T-helper 2 cell treated with Interferon-gamma antibody and Interleukin-4, amounts not matched to agents 100 ng/mL and 5 ng/mL, for 36 hours (primary cell): ENCODE data around the gene ORM1. TPM values are rescaled to one million over a fixed set of nuclear protein-coding genes. Genes with fewer than 3 reads are reported as not detected.

Experiments used
- intact Hi-C: fragments of 100-400 bp; cut with micrococcal nuclease; formaldehyde crosslinking; loops from one replicate; pipeline ENCODE4 v1.15.1; 2023
- total RNA-seq: library from RNA; stranded (reverse); gene quantifications from 2 replicates; pipeline ENCODE4 v1.2.3, GENCODE V29; 2022

ORM1 gene
- total RNA-seq, 1 donor from 2014 or later, result not detected

DNA sequence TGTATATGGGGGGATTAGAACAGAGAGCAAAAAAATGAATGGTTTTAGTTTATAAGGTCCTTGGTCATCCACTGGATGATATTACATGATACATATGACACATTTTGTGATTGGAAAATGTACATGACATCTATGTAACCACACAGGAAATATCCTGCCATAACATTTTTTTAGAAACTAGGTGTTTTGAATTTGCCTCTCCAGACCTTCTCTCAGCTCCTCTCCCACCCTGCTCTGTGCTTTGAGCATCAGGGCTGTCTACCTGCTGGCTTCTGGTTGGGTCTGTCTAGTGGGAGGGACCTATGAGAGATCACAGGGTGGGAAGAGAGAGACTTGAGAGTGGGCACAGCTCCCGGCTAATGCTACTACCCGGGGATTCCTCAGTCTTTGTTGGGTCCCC is 40.5 kb downstream of the ORM1 start:
- intact Hi-C loops, result loop anchor here (1.0 kb wide), 1 partner anchor 10 kb away; no protein-coding TSS in a partner anchor

DNA sequence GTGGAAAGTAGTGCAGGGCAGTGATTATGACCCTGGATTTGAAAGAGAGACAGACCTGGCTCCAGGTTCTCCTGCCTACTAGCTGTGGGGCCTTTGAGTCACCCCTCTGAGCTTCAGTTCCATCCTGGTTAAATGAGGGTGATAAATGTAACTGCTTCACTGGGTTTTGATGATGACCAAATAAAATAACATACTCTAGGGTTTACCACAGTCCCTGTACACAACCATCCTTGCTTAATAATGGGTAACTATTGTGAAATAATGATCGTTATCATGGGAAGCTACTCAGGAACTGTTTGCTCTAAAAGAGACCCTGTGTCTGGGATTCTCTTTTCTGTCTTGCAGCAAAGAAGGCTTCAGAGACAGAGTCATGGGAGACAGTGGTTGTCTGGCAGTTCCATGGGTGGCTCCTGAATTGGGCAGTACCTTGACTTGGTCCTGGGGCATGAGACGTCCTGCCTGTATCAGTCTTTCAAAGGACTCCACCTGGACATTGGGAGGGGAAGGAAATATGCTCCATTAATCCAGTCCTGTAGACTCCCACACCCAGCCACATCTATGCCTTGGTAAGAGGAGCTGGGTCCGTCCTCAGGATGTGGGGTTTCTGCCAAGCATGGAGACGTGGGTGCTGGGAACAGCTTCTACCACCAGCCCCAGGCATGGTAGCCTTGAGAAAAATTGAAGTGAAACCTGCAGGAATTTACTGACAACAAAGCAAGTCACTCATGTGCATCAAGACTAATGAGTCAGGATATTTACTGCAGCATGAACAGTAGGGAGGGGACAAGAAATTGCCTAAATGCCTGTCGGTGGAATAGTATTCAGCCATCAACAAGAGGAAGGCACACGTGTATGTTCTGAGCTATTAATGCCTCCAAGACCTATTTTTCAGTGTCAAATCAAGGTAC is 41.5 kb downstream of the ORM1 start:
- intact Hi-C loops, result no loop called here

DNA sequence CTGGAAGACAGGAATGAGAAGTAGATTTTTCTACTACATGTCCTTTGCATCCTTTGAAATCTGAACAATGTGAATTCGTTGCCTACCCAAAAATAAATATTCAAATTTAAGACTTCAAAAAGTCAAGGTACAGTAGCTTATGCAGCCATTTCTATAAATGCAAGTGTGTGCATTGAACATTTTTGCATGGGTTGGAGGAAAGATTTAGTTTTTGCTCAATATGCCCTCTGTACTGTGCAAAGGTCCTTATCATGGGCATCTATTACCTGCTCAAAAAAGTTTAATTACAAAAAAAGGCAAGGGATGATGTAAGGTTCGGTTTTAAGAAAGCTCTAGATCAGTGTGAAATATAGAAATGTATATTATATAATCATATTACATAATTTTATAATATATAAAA is 42.3 kb downstream of the ORM1 start:
- intact Hi-C loops, result no loop called here

DNA sequence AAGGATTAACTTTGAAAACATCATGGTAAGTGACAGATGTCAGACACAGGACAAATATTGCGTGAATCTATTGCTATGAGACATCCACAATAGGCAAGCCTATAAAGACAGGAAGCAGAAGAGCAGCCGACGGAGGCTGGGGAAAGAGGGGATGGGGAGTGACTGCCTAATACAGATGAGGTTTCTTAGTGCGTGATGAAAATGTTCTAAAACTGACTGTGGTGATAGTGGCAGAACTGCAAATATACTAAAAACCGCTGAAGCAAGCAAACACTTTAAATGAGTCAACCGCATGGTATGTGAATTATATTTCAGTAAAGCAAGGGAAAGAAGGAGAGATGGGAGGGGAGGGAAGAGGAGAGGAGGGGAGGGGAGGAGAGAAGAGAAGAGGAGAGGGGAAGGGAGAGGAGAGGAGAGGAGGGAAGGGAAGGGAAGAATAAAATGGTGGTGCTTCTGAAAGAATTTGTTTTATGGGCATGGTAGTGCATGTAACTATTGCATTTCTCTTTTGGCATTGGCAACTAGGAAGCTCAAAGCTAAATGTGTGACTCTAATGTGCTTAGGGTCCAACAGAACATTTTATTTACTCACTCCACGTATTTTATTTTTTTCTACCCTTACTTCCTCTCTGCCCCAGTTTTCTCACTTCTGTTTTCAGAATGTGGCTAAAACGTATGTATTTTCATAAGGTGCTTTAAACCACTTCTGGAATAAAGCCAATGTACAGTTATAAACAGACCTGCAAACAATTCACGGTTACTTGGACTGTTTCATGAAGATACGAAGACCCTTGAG is 43.6 kb downstream of the ORM1 start:
- intact Hi-C loops, result no loop called here

DNA sequence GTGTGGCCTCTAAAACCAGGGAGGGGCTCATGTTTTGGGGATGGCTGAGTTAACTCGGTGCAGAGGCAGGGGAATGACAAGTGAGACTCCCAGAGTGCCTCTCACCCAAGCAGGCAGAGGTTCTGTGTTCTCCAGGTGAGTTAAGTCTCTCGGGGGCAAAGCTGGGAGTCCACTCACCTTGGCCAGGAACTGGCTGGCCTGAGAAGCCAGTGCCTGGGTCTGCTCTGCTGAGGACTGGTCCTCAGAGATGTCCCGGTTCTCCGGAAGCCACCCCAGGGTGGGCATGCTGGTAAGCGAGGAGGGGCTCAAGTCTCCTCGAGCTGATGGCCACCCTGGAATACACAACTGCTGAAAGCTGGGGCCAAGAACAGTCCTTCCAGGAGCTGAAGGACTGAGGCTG is 44.5 kb downstream of the ORM1 start:
- intact Hi-C loops, result no loop called here

DNA sequence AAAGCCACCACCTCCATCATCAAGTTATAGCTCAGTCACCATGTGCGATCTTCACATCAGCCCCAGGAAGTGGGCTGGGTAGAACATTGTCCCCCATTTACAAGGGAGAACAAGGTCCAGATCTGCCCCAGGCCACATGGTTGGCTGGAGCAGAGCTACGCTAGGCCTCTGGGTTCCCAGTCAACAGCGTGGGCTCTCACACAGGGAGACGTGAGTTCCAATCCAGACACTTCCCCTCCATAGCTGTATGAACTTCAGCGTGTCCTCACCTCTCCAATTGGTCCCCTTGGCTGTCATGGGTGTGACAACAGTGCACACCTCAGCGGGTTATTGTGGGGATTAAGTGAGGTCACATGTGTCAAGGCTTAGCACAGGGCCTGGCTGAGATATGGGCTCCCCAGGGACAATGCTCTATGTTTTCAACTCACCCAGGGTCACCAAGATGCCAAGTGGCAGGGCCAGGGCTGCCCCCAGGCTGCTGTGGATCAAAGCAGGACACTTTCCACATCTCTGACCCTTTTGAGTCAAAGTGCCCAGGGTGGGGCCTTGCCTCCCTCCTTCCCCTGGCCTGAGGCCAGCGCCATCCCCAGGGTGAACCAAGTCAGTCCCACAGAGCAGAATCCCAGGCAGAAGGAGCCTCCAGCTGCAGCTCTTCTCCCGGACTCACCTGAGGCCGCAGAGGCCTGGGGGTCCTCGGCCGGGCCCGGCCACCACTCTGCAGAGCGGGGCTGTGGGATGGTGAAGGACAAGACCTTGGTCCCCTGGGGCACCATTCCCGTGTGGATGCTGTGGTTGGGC is 45.1 kb downstream of the ORM1 start:
- intact Hi-C loops, result no loop called here

DNA sequence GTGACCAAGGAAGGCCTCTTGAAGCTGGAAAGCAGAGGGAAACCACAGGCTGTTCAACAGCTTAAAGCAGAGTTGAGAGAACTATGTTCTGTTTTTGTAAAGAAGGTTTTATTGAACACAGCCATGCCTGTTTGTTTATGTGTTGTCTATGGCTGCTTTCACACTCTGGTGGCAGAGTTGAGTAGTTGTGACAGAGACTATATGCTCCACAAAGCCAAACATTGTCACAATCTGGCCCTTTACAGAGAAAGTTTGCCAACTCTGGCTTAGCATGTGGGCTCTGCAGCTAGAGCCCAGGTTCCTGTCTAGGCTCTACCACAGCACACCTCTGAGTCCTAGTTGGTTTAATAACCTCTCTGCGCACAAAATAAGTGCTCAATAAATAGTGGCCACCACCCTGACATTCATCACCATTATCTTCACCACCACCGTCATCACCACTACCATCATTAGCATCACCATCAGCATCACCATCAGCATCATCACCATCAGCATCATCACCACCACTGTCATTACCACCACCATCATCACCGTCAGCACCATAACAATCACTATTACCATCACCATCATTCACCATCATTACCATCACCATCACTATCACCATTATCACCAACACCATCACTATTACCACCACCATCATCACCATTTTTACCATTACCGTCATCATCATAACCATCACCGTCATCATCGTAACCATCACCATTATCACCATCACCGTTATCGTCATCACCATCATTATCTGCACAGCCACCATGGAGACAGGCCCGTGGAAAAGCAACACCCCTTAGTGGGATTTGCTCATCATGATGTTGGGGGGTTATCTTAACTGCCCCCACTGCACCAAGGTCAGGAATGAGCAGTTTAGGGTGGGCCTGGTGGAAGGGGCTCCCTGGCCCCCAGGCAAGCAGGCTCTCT is 46.6 kb downstream of the ORM1 start:
- intact Hi-C loops, result no loop called here

DNA sequence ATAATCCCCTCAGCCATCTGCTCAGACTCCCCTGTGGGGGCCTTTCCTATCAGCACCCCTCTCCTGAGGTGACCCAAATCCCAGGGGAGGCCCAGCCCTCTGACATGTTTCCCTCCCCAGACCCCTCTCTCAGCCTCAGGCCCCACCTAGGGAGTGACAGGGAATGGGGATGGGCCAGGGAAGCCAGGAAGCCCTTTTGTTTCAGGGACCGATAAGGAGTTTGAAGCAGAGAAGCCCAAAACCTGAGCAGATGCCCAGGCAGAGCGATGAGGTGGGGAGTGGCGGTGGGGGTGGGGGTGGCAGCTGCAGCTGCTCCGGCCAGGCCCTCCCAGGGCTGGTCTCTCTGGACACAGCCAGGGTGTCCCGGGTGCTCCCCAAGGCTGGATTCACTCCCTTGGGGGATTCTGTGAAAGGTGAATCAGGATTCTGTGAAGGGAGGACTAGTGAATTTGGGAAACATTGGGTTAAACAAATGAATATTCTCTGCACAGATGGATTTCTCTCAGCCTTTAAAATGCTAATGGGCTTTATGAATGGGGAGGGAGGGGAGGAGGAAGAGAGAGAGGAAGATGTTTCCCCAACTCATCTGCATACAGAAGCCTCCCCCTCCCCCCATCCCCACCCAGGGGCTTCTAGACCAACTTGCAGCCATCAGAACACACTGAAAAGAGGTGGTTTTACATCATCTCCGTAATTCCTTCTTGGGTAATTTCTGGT is 47.5 kb downstream of the ORM1 start:
- intact Hi-C loops, result no loop called here

DNA sequence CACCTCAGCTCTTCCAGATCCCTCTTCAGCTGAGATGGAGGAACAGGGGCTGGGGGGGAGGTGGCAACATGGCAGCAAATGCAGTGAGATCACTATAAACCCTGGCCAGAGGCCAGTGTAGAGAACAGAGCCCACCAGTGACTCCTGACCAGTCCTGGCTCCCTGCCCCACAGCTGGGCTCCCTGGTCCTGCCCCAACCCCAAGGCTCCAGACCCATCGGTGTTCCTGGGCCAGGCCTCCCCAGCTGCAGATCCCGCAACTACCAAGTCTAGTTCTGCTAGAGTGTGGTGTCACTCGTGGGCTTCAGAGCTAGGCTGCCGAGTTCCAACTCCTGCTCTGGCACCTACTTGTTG is 48.0 kb downstream of the ORM1 start:
- intact Hi-C loops, result no loop called here

DNA sequence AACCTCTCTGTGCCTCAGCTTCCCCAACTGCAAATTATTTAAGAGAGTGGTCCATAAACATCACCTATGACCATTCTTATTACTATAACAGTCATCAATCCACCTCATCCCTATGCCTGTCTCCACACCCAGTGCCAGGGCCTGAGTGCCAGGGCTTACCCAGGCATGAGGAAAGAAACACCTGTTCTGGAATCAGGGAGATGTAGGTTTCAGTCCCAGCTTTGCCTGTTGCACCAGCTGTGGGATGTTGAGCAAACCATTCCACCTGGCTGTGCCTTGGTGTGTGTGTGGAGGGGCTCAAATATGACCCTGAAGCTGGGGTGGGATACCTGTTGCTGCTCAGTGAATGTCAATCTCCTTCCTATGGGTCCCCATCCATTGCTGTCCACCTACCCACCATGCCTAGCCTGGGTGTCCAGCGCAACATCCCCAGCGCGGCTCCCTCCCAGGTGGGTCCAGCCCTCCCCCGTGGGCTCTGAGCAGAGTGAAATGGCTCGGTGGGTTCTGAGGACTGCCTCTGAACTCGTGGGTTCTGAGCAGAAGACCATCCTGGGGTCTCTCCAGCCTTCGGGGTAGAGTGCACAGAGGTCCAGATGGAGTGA is 48.5 kb downstream of the ORM1 start:
- intact Hi-C loops, result no loop called here

DNA sequence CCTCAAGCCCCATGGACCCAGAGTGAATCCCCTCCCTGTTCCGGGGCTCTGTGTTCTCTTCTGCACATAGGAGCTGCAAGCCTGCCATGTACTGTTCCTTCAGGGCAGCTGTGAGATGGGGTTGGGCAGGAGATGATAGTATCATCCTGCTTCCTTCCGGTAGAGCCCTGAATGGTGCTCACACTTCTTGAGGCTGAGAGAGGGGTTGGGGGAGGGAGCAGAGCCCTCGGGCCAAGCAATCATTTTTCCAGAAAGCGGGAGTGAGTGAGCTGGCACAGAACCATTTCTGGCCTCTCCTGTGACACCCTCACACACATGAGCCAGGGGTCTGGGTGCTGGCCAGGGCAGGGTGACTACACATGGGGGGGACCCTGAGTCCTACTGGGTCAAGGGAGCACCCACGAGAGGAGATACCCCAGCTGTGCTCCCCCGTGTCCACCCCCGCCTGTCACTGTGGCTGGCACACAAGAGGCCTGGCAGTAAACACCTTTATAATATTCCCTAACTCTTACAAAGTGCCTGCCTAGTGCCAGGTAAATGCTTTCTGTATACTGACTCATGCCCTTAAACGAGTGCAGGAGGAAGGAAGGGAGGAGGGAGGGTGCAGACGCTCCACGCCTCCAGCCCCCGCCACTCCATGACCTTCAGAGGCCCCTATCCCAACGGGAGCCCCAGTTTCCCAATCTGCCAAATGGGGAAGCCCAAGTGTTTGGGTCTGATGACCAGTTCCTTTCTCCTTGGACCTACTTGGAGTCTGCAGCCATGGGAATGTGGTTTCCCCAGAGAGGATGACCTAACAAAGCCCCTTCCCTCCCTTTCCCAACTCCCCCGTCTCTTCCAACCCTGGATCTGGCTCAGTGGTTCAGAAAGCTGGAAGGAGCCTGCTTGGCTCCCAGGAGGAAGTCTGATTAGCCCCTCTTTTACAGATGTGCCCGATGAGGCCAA is 49.3 kb downstream of the ORM1 start:
- intact Hi-C loops, result no loop called here

DNA sequence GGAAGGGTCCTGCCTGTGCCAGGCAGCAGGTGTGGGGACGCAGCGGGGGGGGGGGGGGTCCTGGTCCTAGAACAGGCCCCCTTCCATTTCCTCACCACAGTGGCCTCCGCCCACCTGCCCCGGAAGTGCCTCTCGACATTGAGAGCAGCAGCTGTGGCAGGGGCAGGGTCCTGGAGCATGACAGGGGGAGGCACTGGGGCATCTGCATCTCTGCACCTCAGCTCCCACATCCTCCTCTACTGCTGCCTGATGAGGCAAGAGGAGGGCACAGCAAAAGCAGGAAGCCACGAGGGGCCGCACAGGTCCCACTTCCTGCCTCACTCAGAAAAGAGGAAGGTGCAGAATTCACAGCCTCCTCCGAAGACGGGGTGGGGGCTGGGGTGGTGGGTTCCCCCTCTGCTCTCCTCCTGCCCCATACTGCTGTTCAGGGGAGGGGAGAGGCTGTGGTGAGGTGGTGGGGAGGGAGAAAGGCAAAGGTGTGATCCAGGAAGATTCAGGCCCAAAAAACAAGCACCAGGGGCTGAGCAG is 50.1 kb downstream of the ORM1 start:
- intact Hi-C loops, result loop anchor here (1.0 kb wide), 3 partner anchors 10 to 25 kb away; no protein-coding TSS in a partner anchor

DNA sequence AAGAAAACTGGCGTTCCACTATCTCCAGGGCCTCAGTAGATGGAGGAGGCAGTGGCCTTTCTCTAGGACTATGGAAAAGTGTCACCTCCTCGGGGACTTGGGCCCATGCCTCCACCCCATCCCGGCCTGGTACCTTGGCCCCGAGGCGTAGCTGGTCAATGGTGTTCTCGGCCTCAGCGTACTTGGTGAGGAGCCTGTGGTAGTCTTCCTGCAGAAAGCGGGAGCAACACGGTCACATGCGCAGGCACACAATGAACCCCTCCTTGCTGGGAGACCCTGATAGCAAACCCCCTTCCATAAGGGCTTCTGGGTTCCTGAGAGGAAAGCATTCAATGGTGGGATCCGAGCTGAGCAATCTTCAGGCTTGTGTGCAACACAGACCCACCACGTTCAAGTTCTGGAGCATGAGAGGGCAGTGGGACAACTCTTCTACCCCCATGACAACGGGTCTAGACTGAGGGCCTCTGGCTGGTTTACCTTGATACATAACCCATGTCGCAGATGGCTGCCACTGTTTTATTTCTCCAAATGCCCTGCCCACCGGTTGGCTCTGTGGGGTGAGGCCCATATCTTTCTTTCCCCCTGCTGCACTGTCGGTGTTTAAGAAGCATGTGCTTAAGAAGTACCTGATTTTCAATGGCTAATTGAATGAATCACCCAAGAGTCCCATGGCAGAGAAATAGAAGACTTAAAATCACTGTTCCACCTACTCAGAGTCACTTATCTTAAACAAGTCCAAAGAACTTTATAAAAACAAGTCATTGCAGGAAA is 51.2 kb downstream of the ORM1 start:
- intact Hi-C loops, result loop anchor here (1.0 kb wide), 3 partner anchors 11 to 24 kb away; no protein-coding TSS in a partner anchor

DNA sequence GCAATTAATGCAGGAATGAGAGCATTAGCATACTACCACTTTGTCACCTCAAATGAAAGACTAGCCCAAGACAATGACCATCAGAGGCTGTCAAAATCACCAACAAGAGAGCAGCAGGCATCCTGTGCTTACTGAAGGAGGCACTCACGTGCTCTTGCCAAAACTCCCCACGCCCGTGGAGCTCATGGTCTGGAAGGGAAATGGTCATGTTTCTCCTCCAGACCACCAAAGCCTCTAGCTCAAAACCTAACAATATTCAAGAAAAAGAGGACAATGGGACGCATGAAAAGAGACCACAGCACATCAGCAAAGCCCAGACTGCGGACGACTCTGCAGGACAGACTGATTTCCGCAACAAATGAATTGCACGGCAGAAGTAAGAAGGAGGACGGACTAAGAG is 52.0 kb downstream of the ORM1 start:
- intact Hi-C loops, result no loop called here

DNA sequence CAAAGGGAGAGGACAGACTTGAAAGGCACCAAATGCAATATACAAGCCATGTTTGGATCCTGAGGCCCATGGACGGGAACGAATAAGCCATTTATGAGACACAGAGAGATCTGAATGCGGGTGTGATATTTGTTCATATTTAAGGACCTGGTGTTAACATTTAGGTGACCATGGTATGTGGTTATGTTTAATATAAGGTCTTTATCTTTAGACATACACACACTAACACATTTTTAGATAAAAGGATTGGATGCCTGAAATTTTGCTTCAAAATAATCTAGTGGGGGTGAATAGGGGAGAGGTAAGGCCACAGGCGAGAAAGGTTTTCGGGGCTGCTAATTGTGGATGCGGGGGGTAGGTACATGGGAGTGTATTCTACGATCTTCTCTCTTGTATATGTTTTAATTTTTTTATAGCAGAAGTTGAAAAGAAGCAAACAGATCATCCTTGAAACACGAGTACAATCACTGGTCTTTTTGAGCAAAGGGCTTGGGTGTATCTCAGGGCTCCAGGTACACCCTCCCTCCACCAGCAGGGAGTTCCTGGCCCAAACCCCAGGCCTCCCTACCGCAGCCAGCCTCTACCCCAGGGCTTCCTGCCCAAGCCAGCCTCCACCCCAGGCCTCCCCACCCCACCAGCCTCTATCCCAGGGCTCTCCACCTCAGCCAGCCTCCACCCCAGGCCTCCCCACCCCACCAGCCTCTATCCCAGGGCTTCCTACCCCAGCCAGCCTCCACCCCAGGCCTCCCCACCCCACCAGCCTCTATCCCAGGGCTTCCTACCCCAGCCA is 52.7 kb downstream of the ORM1 start:
- intact Hi-C loops, result no loop called here
